CD4-positive, CD25-positive, alpha-beta regulatory T cell (primary cell): Measurements from ENCODE around the gene NT5DC2. TPM values are rescaled to one million over a fixed set of nuclear protein-coding genes. Genes with fewer than 3 reads are reported as not detected.

ENCODE experiments used
- ATAC-seq, 2 donors: fragments of 150-1000 bp; cut with Tn5 transposase; one replicate each; pipeline ENCODE4 v1.10.0; 2021; ENCODE audit warnings: low read depth in 2 of 2, moderate number of reproducible peaks in 2 of 2, moderate library complexity in 1 of 2
- DNase-seq, 3 donors: peaks; one replicate each; pipeline versions ENCODE4 v3.0.0 to v3.0.0-alpha.2; 2012 to 2022; ENCODE audit warnings: mixed read lengths in 1 of 3
- H3K27ac ChIP-seq: one replicate; pipeline ENCODE4 v1.7.0; 2013; ENCODE audit warnings: mild to moderate bottlenecking, low read length; ENCODE audit not compliant: insufficient read depth, poor library complexity, severe bottlenecking
- H3K27me3 ChIP-seq: one replicate; pipeline ENCODE4 v1.7.0; 2013; ENCODE audit warnings: low read length; ENCODE audit not compliant: control insufficient read depth, insufficient read depth
- H3K36me3 ChIP-seq: one replicate; pipeline ENCODE4 v1.7.0; 2013; ENCODE audit warnings: mild to moderate bottlenecking, low read length, moderate library complexity; ENCODE audit not compliant: control insufficient read depth, insufficient read depth
- H3K4me1 ChIP-seq: 2 replicates; pipeline ENCODE4 v1.7.0; 2013; ENCODE audit warnings: mild to moderate bottlenecking, low read length; ENCODE audit not compliant: insufficient read depth, control insufficient read depth, poor library complexity, severe bottlenecking
- H3K4me3 ChIP-seq: one replicate; pipeline ENCODE4 v1.7.0; 2013; ENCODE audit warnings: low read depth, mild to moderate bottlenecking, low read length, moderate library complexity
- H3K9me3 ChIP-seq, 2 experiments: 1 replicate in 1 of 2; 2 replicates in 1 of 2; pipeline ENCODE4 v1.7.0; 2013; ENCODE audit warnings: low read length in 2 of 2, mild to moderate bottlenecking in 1 of 2, moderate library complexity in 1 of 2; ENCODE audit not compliant: control insufficient read depth in 2 of 2
- H3K27ac Mint-ChIP-seq, 3 donors: one replicate each; pipeline ENCODE4 v1.8.0; 2020 to 2022; ENCODE audit warnings: mild to moderate bottlenecking in 3 of 3, mixed read lengths in 3 of 3, moderate library complexity in 2 of 3
- H3K27me3 Mint-ChIP-seq: one replicate; pipeline ENCODE4 v1.8.0; 2022; ENCODE audit warnings: mild to moderate bottlenecking, mixed read lengths
- H3K36me3 Mint-ChIP-seq: one replicate; pipeline ENCODE4 v1.8.0; 2020; ENCODE audit warnings: mixed read lengths
- H3K4me1 Mint-ChIP-seq, 4 donors: one replicate each; pipeline ENCODE4 v1.8.0; 2020 to 2022; ENCODE audit warnings: mixed read lengths in 4 of 4, mild to moderate bottlenecking in 1 of 4
- H3K4me3 Mint-ChIP-seq, 4 donors: one replicate each; pipeline ENCODE4 v1.8.0; 2020 to 2022; ENCODE audit warnings: mild to moderate bottlenecking in 4 of 4, mixed read lengths in 4 of 4, moderate library complexity in 3 of 4
- H3K9me3 Mint-ChIP-seq, 7 donors: one replicate each; pipeline ENCODE4 v1.8.0; 2020 to 2022; ENCODE audit warnings: mixed read lengths in 7 of 7, mild to moderate bottlenecking in 3 of 7, moderate library complexity in 2 of 7
- polyA plus RNA-seq, 4 donors: library from polyadenylated mRNA; unstranded; fragments of 300-500 nt; fragmentation: Illumina TruSeq; gene quantifications; one replicate each; pipeline ENCODE4 v1.2.3, GENCODE V29; 2021
- total RNA-seq: library from RNA; stranded (reverse); gene quantifications from one replicate; pipeline ENCODE4 v1.2.3, GENCODE V29; 2022

NT5DC2 gene
- total and polyA plus RNA-seq, 5 donors from 2014 or later, result 0.81 to 3.7 TPM; not detected in 3

DNA sequence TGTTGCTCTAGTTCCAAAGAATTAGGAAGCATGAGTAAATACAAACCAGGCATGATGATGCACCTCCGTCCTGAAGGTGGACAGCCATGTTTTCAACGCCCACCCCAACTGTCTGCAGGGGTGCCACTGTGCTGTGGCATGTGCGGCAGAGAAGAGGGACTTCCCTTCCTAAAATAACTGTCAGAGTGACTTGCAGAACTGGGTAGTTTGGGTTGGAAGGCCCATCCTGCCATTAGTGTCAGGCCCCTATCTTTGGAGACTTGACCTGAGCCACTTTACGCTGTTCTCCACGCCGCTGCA, 55.9 kb downstream of the NT5DC2 start:
- Mint-ChIP-seq H3K9me3 (no peaks in the 10 kb centered on the region), H3K27me3 (no peaks in the 10 kb centered on the region), H3K4me1 (no peaks in the 10 kb centered on the region), H3K4me3 (no peak overlapping the region), H3K27ac (no peak overlapping the region), H3K36me3 (peaks cover 14% of the 10 kb centered on the region)
- DNase-seq (no peak), ATAC-seq (no peak)
- no peak overlapping the region for H3K27ac ChIP-seq
- no peaks in the 10 kb centered on the region for H3K27me3 ChIP-seq
- H3K36me3 ChIP-seq, result peaks cover 84% of the 10 kb centered on the region
- no peaks in the 10 kb centered on the region for H3K9me3 ChIP-seq
- H3K4me1 ChIP-seq, result no peaks in the 10 kb centered on the region
- no peak overlapping the region for H3K4me3 ChIP-seq

GRCh38 chr3:52477076-52477795, 56.4 kb downstream of the NT5DC2 start:
- no peak for DNase-seq
- Histone ChIP-seq H3K27me3 (no peaks in the 10 kb centered on the region), H3K4me3 (no peak overlapping the region), H3K4me1 (no peaks in the 10 kb centered on the region), H3K27ac (no peak overlapping the region), H3K36me3 (peaks cover 89% of the 10 kb centered on the region), H3K9me3 (no peaks in the 10 kb centered on the region)
- no peak overlapping the region for H3K27ac Mint-ChIP-seq
- H3K4me1 Mint-ChIP-seq, result no peaks in the 10 kb centered on the region
- no peaks in the 10 kb centered on the region for H3K9me3 Mint-ChIP-seq
- H3K27me3 Mint-ChIP-seq, result no peaks in the 10 kb centered on the region
- no peak overlapping the region for H3K4me3 Mint-ChIP-seq
- ATAC-seq, result no peak
- peaks cover 15% of the 10 kb centered on the region for H3K36me3 Mint-ChIP-seq

Other genes starting within 250 kb of the NT5DC2 start
- gene GLYCTK, start 246.0 kb downstream of the NT5DC2 start, total RNA-seq, result 41.8 TPM
- gene GLYCTK, start 246.0 kb downstream of the NT5DC2 start, polyA plus RNA-seq, result 10 to 100 TPM; 11.1 to 17.9 (median 13.1) TPM
- 59.8 TPM for gene DNAH1, start 217.5 kb downstream of the NT5DC2 start, total RNA-seq
- gene DNAH1, start 217.5 kb downstream of the NT5DC2 start, polyA plus RNA-seq, result 1 to 10 TPM in 1 of 4 donors, under 1 TPM in 3; 0.39 to 1.1 (median 0.58) TPM
- 116 TPM for gene BAP1, start 123.8 kb downstream of the NT5DC2 start, total RNA-seq
- 10 to 100 TPM; 12.2 to 17.1 (median 15.2) TPM for gene BAP1, start 123.8 kb downstream of the NT5DC2 start, polyA plus RNA-seq
- gene PHF7, start 123.2 kb downstream of the NT5DC2 start, total RNA-seq, result 14.7 TPM
- gene PHF7, start 123.2 kb downstream of the NT5DC2 start, polyA plus RNA-seq, result 10 to 100 TPM in 3 of 4 donors, 1 to 10 TPM in 1; 7.0 to 15.5 (median 12.7) TPM
- gene SEMA3G, start 88.8 kb downstream of the NT5DC2 start, total RNA-seq, result 33.1 TPM
- gene SEMA3G, start 88.8 kb downstream of the NT5DC2 start, polyA plus RNA-seq, result 1 to 10 TPM; 3.2 to 5.4 (median 3.6) TPM
- 3.9 TPM for gene TNNC1, start 79.8 kb downstream of the NT5DC2 start, total RNA-seq
- 1 to 10 TPM in 1 of 4 donors, under 1 TPM in 3; 0.38 to 1.1 (median 0.52) TPM for gene TNNC1, start 79.8 kb downstream of the NT5DC2 start, polyA plus RNA-seq
- 168 TPM for gene NISCH, start 78.3 kb downstream of the NT5DC2 start, total RNA-seq
- 10 to 100 TPM; 12.6 to 17.4 (median 15.2) TPM for gene NISCH, start 78.3 kb downstream of the NT5DC2 start, polyA plus RNA-seq
- 0.42 TPM for gene STAB1, start 38.5 kb downstream of the NT5DC2 start, total RNA-seq
- gene STAB1, start 38.5 kb downstream of the NT5DC2 start, polyA plus RNA-seq, result not detected
- gene UQCC5, start 2.7 kb upstream of the NT5DC2 start, total RNA-seq, result 4.5 TPM
- gene UQCC5, start 2.7 kb upstream of the NT5DC2 start, polyA plus RNA-seq, result 10 to 100 TPM; 19.2 to 27.9 (median 23.0) TPM
- gene PBRM1, start 152.1 kb upstream of the NT5DC2 start, total RNA-seq, result 58.7 TPM
- gene PBRM1, start 152.1 kb upstream of the NT5DC2 start, polyA plus RNA-seq, result 10 to 100 TPM; 59.4 to 73.4 (median 67.9) TPM
- gene GNL3, start 152.2 kb upstream of the NT5DC2 start, total RNA-seq, result 75.7 TPM
- gene GNL3, start 152.2 kb upstream of the NT5DC2 start, polyA plus RNA-seq, result 10 to 100 TPM; 42.4 to 61.5 (median 51.8) TPM
- 26.6 TPM for gene GLT8D1, start 171.9 kb upstream of the NT5DC2 start, total RNA-seq
- 10 to 100 TPM; 61.9 to 73.4 (median 68.1) TPM for gene GLT8D1, start 171.9 kb upstream of the NT5DC2 start, polyA plus RNA-seq
- gene SPCS1, start 172.2 kb upstream of the NT5DC2 start, total RNA-seq, result 57.6 TPM
- gene SPCS1, start 172.2 kb upstream of the NT5DC2 start, polyA plus RNA-seq, result 100 to 1,000 TPM; 304 to 318 (median 312) TPM
- gene NEK4, start 237.1 kb upstream of the NT5DC2 start, total RNA-seq, result 13.9 TPM
- gene NEK4, start 237.1 kb upstream of the NT5DC2 start, polyA plus RNA-seq, result 1 to 10 TPM; 6.3 to 8.5 (median 7.2) TPM
- gene ITIH1, start 243.7 kb upstream of the NT5DC2 start, total RNA-seq, result not detected
- not detected for gene ITIH1, start 243.7 kb upstream of the NT5DC2 start, polyA plus RNA-seq